GM19397 (cell line): ENCODE results near the gene CD6.

Source experiments
- ATAC-seq: cut with Tn5 transposase; IDR thresholded peaks from one replicate; pipeline ENCODE4 v1.9.1; 2021; ENCODE audit warnings: mild to moderate bottlenecking, moderate library complexity; ENCODE audit not compliant: unreplicated experiment

The CD6 gene

DNA sequence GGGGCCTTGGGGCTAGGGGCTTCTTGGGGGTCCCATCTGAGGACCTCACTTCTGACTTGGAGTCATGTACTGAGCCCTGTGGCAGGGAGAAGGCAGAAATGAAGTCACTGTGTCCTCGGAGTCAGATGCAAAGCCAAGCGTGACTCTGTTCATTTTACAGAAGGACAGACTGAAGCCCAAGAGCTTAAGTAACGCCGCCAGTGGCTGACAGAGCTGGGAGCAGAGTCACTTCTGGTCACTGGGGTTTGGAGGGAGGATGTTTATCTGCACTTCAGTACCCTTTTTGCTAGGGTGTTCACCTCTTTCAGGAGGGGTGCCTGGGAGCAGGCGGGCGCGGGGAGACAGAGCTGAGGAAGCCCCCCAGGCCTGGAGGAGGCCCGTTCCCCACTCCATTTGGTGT is 10.7 kb downstream of the CD6 start:
- ATAC-seq, result no peak

- ATAC-seq, result no peak
Observed at GRCh38 chr11:60984149-60984548, 12.7 kb downstream of the CD6 start.

DNA sequence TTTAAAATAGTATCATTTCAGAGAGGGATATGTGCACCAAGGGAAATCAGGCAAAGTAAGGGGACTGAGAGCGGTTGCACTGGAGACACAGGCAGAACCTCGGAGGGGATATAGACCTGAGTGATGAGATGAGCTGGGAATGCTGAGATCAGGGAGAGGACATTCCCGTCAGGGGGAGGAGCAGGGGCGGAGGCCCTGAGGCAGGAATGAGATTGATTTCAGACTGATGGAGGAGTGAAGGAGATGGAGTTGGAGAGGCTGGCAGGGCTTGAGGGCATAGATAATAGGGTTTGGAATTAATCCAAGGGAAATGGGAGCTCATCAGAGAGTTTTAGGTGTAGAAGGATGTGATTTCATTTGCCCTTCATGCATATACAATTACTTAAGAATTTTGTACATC is 13.2 kb downstream of the CD6 start:
- no peak for ATAC-seq

- no peak for ATAC-seq
Observed at GRCh38 chr11:60985501-60985900, 14.0 kb downstream of the CD6 start.

DNA sequence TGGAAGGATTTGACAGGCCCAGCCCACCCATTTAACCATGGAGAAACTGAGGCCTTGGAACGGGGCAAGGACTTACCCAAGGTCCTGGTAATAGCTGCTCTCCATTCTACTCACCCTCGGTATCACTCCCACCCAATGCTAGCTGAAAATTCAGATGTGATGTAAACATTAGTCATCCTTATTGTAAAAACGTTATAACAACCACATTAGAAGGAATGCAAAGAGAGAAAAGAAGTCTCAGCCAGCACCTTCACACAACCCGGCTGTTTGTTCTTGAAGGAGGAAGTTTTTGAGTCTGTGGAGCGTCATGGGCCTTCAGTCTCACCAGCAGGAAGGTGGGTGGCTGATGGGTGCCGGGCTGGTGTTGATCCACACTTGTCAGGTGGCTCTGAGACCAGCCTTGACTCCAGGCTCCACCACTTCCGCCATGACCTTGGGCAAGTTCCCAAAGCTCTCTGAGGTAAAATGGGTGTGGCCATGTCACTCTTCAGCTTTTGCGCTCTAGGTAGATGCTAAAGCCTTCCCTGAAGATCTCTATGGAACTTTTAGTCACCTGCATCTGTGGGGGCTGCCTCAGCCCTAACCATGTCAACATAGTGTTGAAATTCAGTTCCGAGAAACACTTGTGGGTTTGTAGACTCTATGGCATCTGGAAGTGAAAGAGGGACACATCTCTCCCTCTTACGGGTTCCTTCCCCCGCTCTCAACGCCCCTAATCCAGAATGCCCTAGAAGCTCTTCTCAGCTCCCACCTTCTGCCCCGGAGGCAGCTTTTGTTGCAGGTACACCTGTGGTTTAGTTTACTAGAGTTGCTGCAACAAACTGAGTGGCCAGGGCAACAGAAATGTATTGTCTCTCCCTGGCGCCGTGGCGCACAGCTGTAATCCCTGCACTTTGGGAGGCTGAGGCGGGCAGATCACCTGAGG is 14.8 kb downstream of the CD6 start:
- no peak for ATAC-seq

GRCh38 chr11:60987577-60988277 is 16.2 kb downstream of the CD6 start:
- ATAC-seq, result no peak

- ATAC-seq, result no peak
Observed at GRCh38 chr11:60988658-60989057, 17.2 kb downstream of the CD6 start.

GRCh38 chr11:60989093-60989650 is 17.7 kb downstream of the CD6 start:
- no peak for ATAC-seq

DNA sequence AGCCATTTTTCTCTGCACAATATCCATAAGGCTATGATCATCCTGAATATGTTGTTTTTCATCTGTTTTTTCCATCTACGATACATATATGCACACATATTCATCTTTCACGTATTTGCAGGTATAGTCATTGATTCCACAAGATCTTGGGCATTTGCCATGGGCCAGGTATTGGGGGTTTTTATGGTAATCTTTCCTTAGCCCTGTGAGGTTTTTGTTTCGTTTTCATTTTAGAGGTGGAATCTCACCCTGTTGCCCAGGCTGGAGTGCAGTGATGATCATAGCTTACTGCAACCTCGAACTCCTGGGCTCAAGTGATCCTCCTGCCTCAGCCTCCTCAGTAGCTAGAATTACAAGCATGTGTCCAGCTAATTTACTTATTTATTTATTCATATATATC is 20.0 kb downstream of the CD6 start:
- no peak for ATAC-seq

- no peak for ATAC-seq
Observed at GRCh38 chr11:60992842-60993409, 21.4 kb downstream of the CD6 start.

DNA sequence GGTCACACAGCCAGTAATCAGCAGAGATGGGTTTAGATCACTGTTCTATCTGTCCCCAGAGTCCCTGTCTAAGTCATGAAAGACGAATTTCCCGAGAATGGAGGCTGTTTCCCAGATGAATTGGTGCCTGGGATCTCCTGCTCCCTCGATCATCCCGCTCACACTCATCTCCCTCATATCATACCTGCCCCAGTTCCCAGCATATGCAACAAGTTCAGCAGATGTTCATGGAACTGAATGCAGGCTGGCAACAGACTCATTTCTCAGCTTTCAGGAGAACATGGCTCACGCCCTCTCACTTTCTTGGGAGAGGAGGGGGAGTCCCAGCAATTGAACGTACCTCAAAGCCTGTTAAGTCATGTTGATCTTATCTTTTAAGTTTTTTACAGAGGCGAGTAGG is 22.1 kb downstream of the CD6 start:
- ATAC-seq, result no peak

DNA sequence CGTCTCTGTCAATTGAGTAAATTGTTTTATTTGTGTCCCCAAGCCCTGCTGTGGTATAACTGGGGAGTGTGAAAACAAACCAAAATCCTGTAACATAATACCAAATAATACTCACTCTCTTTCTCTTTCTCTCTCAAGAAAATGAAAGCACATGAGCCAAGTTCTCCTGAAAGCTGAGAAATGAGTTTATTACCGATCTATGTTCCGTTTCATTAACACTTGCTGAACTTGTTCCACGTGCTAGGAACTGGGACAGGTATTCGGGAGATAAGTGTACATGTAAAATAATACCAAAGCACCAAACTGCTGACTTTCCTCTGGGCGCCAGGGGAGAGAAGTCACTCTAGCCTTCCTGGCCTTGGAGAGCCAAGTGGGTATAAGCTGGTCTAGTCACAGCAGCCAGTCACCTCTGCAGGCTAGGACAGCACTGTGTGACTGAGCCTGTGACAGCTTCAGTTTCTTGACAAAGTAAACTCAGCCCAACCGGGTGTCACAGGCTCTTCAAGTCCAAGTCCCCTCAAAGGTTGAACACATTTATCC is 23.1 kb downstream of the CD6 start:
- ATAC-seq, result no peak

GRCh38 chr11:60995798-60996197 is 24.3 kb downstream of the CD6 start:
- no peak for ATAC-seq

GRCh38 chr11:60996381-60997138 is 25.1 kb downstream of the CD6 start:
- no peak for ATAC-seq

- ATAC-seq, result no peak
Observed at GRCh38 chr11:61000426-61000825, 28.9 kb downstream of the CD6 start.

GRCh38 chr11:61001931-61002330 is 30.5 kb downstream of the CD6 start:
- no peak for ATAC-seq

GRCh38 chr11:61002598-61002997 is 31.1 kb downstream of the CD6 start:
- ATAC-seq, result no peak

DNA sequence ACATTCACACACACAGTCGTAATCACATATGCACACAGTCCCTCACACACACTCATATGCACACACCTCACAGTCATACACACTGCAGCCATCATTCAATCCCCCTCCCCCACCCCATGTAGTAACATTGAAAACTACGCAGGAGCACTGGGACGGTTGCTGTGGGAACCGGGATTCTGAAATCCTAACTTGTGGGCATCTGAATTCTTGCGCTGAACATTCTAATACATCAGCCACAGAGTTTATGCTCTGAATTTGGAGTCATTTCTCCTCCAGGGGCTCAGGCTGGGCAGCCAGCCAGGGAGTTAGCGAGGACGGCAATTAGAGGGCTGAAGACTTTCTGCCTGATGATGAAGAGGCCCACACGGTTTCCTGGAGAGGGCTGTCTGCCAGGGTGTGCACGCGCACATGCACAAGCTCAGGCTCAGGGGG is 32.7 kb downstream of the CD6 start:
- no peak for ATAC-seq

GRCh38 chr11:61004761-61005181 is 33.3 kb downstream of the CD6 start:
- ATAC-seq, result no peak

- no peak for ATAC-seq
Observed at GRCh38 chr11:61007383-61007955, 36.0 kb downstream of the CD6 start.
